ENCODE results near the gene FBXL7.

DNA sequence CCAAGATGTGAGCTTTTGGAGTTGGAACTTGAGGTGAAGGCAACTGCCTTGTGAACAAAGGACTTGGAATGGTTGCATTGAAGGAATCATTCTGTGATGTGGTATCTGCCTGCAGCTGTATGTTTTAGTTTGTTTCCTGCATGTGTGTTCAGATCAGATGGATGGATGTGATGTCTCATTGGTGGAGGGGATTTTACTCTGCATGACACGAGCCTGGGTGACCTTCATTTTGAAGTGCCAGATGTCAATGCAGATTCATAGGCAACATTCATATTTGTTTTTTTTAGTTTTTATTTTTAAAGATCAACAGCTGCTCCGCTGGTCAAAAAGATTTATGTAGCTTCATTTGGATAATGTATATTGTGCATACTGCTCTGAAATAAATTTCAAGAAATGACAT, 13.5 kb downstream of the FBXL7 start:
- TF ChIP-seq, protein P1, sequence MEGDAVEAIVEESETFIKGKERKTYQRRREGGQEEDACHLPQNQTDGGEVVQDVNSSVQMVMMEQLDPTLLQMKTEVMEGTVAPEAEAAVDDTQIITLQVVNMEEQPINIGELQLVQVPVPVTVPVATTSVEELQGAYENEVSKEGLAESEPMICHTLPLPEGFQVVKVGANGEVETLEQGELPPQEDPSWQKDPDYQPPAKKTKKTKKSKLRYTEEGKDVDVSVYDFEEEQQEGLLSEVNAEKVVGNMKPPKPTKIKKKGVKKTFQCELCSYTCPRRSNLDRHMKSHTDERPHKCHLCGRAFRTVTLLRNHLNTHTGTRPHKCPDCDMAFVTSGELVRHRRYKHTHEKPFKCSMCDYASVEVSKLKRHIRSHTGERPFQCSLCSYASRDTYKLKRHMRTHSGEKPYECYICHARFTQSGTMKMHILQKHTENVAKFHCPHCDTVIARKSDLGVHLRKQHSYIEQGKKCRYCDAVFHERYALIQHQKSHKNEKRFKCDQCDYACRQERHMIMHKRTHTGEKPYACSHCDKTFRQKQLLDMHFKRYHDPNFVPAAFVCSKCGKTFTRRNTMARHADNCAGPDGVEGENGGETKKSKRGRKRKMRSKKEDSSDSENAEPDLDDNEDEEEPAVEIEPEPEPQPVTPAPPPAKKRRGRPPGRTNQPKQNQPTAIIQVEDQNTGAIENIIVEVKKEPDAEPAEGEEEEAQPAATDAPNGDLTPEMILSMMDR (IDR thresholded peaks at IDR 0.05 in 8 of 11, conservative IDR thresholded peaks at IDR 0.05 in 3 of 11), result no peak
- no peak for TF ChIP-seq POLR2AphosphoS5 (IDR thresholded peaks at IDR 0.05)

Measured in spleen (tissue), 7 donors.